Measurements from ENCODE around the gene CMC2. TPM values are rescaled to one million over a fixed set of nuclear protein-coding genes. Genes with fewer than 3 reads are reported as not detected.
A peak's percentile ranks its signal among the peaks of the same experiment; 100 is the strongest.

CMC2 gene
- total and polyA plus RNA-seq, 2 of the 13 experiments (the other 11 are each of a cell fraction or from before 2014, with no cell fraction given): 116 to 129 TPM

DNA sequence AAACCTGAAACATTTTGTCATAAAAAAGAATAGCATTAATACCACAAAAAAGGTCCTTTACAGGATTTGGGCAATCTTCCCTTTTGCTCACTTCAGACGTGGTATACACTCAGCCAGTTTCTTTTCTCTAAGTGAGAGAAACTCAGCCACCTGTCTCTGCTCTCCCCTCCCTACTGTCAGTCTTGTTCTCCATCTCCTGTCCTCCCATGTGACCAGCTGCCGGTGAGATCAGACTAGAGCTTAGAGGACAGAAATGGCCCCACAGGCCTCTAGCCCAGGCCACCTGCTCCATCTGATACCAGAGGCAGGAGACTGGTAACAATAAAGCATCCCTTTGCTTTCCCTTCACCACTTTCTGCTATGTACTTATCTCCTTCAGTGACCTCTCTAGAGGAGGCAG lies 34.9 kb downstream of the CMC2 start:
- Histone ChIP-seq H3K9ac (ENCODE audit: insufficient read depth, low read depth, low read length) (no peak overlapping the region), H2AFZ (ENCODE audit: low read length) (no peak overlapping the region), H3K27ac (ENCODE audit: extremely low read length, insufficient read depth, low read length) (no peak overlapping the region), H3K36me3 (replicated peaks in 1 of 2; ENCODE audit: control insufficient read depth in 1 of 2, insufficient read depth in 2 of 2, low read length in 2 of 2) (peaks cover 1 to 18% of the 10 kb centered on the region in 2 experiments; a peak in 3 of 5 replicates), H3K4me2 (ENCODE audit: low read depth, low read length) (no peak overlapping the region), H3K79me2 (ENCODE audit: insufficient read depth, low read length) (no peaks in the 10 kb centered on the region), H3K4me1 (ENCODE audit: insufficient read depth, low read length) (peaks cover 12% of the 10 kb centered on the region; the same call in 1 of the 2 replicates), H4K20me1 (ENCODE audit: insufficient read depth, low read length) (no peaks in the 10 kb centered on the region), H3K9me3 (ENCODE audit: low read length) (no peaks in the 10 kb centered on the region), H3K27me3 (ENCODE audit: control insufficient read depth in 1 of 2, insufficient read depth in 2 of 2, low read length in 2 of 2) (no peaks in the 10 kb centered on the region), H3K4me3 (replicated peaks in 1 of 3; ENCODE audit: insufficient read depth in 1 of 3, low read depth in 2 of 3, low read length in 3 of 3) (no peak overlapping the region)
- ATAC-seq (no peak), DNase-seq (ENCODE audit: low spot score) (no peak), FAIRE-seq (no peak)
- CTCF ChIA-PET (ENCODE audit: low intra/inter-chr PET ratio, low total read pairs): no interaction called here
- BruUV-seq (replicated peaks): no TSS peak
- 93% methylated on average over 2 of the region's 2 CpGs for WGBS (ENCODE audit: low lambda C conversion rate)
- TF ChIP-seq POLR2AphosphoS2 (IDR thresholded peaks at IDR 0.05; ENCODE audit: low read depth, low read length) (no peak), RBM22 (optimal IDR thresholded peaks at IDR 0.05; ENCODE audit: low read length) (peak; percentile 37)
- in situ Hi-C loops (cut with HindIII; ENCODE audit: extremely low pct_ligation_motif_present, low pct_unique_long_range_greater_than_20kb) (no loop called here), intact Hi-C loops (cut with micrococcal nuclease; ENCODE audit: unreplicated experiment) (no loop called here)
- POLR2A ChIA-PET: no interaction called here

DNA sequence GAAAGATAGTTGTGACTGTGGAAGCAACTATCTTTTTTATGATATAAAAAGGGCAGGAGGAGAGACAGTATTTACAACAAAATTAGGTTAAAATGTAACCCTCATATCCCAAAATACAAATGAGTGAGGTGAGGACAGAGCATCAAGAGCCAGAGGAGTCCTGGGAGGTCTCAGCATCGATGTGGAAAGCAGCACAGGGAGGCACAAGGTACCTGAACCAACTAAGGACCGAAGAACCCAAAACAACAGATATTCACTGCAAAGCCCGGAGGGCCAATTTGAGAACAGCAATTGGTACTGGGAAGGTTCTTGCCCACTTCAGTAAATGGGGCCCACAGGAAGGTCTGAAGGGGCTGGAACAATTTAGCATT lies 37.6 kb downstream of the CMC2 start:
- in situ Hi-C loops (cut with HindIII; ENCODE audit: extremely low pct_ligation_motif_present, low pct_unique_long_range_greater_than_20kb) (no loop called here), intact Hi-C loops (cut with micrococcal nuclease; ENCODE audit: unreplicated experiment) (no loop called here)
- no peak overlapping the region for H3K4me2 ChIP-seq (ENCODE audit: low read depth, low read length)
- H3K9me3 ChIP-seq (ENCODE audit: low read length): no peaks in the 10 kb centered on the region
- H2AFZ ChIP-seq (ENCODE audit: low read length): no peak overlapping the region
- H3K27ac ChIP-seq (ENCODE audit: extremely low read length, insufficient read depth, low read length): no peak overlapping the region
- peaks cover 1 to 7% of the 10 kb centered on the region in 2 experiments; a peak in 2 of 5 replicates for H3K36me3 ChIP-seq (replicated peaks in 1 of 2; ENCODE audit: control insufficient read depth in 1 of 2, insufficient read depth in 2 of 2, low read length in 2 of 2)
- H3K79me2 ChIP-seq (ENCODE audit: insufficient read depth, low read length): no peaks in the 10 kb centered on the region
- H4K20me1 ChIP-seq (ENCODE audit: insufficient read depth, low read length): no peaks in the 10 kb centered on the region
- POLR2A ChIA-PET: no interaction called here
- BruUV-seq (replicated peaks): no TSS peak
- no peak for FAIRE-seq
- H3K4me1 ChIP-seq (ENCODE audit: insufficient read depth, low read length): peaks cover 12% of the 10 kb centered on the region; the same call in 1 of the 2 replicates
- DNase-seq (ENCODE audit: low spot score): no peak
- peak; percentile 17; the same call in 1 of the 3 replicates for ATAC-seq
- WGBS (ENCODE audit: low lambda C conversion rate): 91% methylated on average over 3 of the region's 3 CpGs
- no peak overlapping the region for H3K4me3 ChIP-seq (replicated peaks in 1 of 3; ENCODE audit: insufficient read depth in 1 of 3, low read depth in 2 of 3, low read length in 3 of 3)
- no peak overlapping the region for H3K9ac ChIP-seq (ENCODE audit: insufficient read depth, low read depth, low read length)
- CTCF ChIA-PET (ENCODE audit: low intra/inter-chr PET ratio, low total read pairs): interaction anchor here (1.4 kb wide), 1 partner anchor 66 kb away, joined by 6 read pairs; the partner anchor contains the start of gene ATMIN
- no peaks in the 10 kb centered on the region for H3K27me3 ChIP-seq (ENCODE audit: control insufficient read depth in 1 of 2, insufficient read depth in 2 of 2, low read length in 2 of 2)
- 0 out of 2 replicates have a peak, but pooled peaks have one; percentile 28 for TF ChIP-seq GZF1 (CRISPR knock-in tag; IDR thresholded peaks at IDR 0.05)
- no peak for TF ChIP-seq PAF1 (CRISPR knock-in tag; IDR thresholded peaks at IDR 0.05)
